GM13976 (cell line): Measurements from ENCODE around the gene SNAI3.

Experiments used
- DNase-seq: peaks from one replicate; pipeline ENCODE4 v3.0.0; 2012; ENCODE audit warnings: low spot score
- CTCF ChIP-seq: IDR thresholded peaks from 2 replicates; pipeline ENCODE4 v1.5.1; 2012; ENCODE audit warnings: borderline replicate concordance, mild to moderate bottlenecking; ENCODE audit not compliant: insufficient read depth; ENCODE audit errors: extremely low read depth, missing control alignments, control extremely low read depth
- in situ Hi-C: fragments of 300-500 bp; cut with MboI; formaldehyde crosslinking; loops from one replicate; pipeline ENCODE4 v1.12.0; 2022; ENCODE audit warnings: low sequenced_read_pairs, mixed read lengths, inconsistent platforms; ENCODE audit not compliant: unreplicated experiment

Gene SNAI3

GRCh38 chr16:88698646-88699045 is 12.3 kb upstream of the SNAI3 start:
- in situ Hi-C loops = no loop called here
- no peak for DNase-seq
- no peak for TF ChIP-seq CTCF

GRCh38 chr16:88697831-88698615 is 11.7 kb upstream of the SNAI3 start:
- in situ Hi-C loops = no loop called here
- peak; percentile 28 for TF ChIP-seq CTCF
- DNase-seq = no peak

- in situ Hi-C loops = no loop called here
- no peak for DNase-seq
- TF ChIP-seq CTCF = no peak
Measured at GRCh38 chr16:88697116-88697830, 11.0 kb upstream of the SNAI3 start.

- in situ Hi-C loops = no loop called here
- TF ChIP-seq CTCF = no peak
- no peak for DNase-seq
Measured at GRCh38 chr16:88696441-88696840, 10.1 kb upstream of the SNAI3 start.

- in situ Hi-C loops = no loop called here
- TF ChIP-seq CTCF = no peak
- DNase-seq = no peak
Measured at GRCh38 chr16:88695753-88696152, 9.4 kb upstream of the SNAI3 start.

GRCh38 chr16:88695218-88695617 is 8.9 kb upstream of the SNAI3 start:
- no peak for DNase-seq
- TF ChIP-seq CTCF = no peak
- in situ Hi-C loops = no loop called here
